Erythroblast (primary cell): ENCODE results near the gene STK11.

Experiments used
- GATA1 ChIP-seq: IDR thresholded peaks from 2 replicates; pipeline ENCODE4 v1.6.1; 2011; ENCODE audit warnings: low read depth, mild to moderate bottlenecking, control low read depth, low read length, moderate library complexity
- POLR2A ChIP-seq: IDR thresholded peaks from 2 replicates; pipeline ENCODE4 v1.6.1; 2011; ENCODE audit warnings: mild to moderate bottlenecking, low read length

GRCh38 chr19:1245494-1246264 lies 40.1 kb downstream of the STK11 start:
- TF ChIP-seq POLR2A = no peak
- no peak for TF ChIP-seq GATA1
